ENCODE results near the gene DMXL1. TPM values are rescaled to one million over a fixed set of nuclear protein-coding genes. Genes with fewer than 3 reads are reported as not detected.

The DMXL1 gene
- total RNA-seq, 1 donor from 2014 or later, result 76.9 TPM

DNA sequence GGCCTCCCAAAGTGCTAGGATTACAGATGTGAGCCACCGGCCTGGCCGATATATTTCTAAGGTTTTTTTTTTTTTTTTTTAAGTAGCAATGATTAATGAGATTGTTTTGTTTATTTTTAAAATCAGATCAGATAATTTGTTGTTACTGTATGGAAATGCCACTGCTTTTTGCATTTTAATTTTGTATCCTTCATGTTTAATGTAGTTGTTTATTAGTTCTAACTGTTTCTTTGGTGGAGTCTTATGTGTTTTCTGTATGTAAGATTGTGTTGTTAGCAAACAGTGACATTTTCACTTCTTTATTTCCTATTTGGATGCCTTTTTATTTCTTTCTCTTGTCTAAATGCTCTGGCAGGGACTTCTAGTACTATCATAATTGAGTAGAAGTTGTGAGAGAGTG is 87.3 kb downstream of the DMXL1 start:
- intact Hi-C loops (cut with micrococcal nuclease), result no loop called here
- Mint-ChIP-seq H3K36me3 (ENCODE audit: low read depth) (peaks cover 73% of the 10 kb centered on the region), H3K9me3 (peaks cover 5% of the 10 kb centered on the region), H3K4me3 (no peak overlapping the region), H3K4me1 (peaks cover 9% of the 10 kb centered on the region), H3K27me3 (no peaks in the 10 kb centered on the region), H3K27ac (peak overlapping the region; percentile 18)
- ATAC-seq (ENCODE audit: low read depth) (no peak), DNase-seq (no peak)
- CTCF ChIA-PET, result interaction anchor here (0.6 to 0.8 kb wide), 2 partner anchors 154 to 170 kb away, joined by 3 read pairs; partner anchors contain the start of gene DTWD2
- POLR2A ChIA-PET, result interaction anchor here (0.6 kb wide), 1 partner anchor 68 kb away, joined by 3 read pairs; no protein-coding TSS in a partner anchor
- TF ChIP-seq, protein P1, sequence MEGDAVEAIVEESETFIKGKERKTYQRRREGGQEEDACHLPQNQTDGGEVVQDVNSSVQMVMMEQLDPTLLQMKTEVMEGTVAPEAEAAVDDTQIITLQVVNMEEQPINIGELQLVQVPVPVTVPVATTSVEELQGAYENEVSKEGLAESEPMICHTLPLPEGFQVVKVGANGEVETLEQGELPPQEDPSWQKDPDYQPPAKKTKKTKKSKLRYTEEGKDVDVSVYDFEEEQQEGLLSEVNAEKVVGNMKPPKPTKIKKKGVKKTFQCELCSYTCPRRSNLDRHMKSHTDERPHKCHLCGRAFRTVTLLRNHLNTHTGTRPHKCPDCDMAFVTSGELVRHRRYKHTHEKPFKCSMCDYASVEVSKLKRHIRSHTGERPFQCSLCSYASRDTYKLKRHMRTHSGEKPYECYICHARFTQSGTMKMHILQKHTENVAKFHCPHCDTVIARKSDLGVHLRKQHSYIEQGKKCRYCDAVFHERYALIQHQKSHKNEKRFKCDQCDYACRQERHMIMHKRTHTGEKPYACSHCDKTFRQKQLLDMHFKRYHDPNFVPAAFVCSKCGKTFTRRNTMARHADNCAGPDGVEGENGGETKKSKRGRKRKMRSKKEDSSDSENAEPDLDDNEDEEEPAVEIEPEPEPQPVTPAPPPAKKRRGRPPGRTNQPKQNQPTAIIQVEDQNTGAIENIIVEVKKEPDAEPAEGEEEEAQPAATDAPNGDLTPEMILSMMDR (IDR thresholded peaks at IDR 0.05), result no peak

DNA sequence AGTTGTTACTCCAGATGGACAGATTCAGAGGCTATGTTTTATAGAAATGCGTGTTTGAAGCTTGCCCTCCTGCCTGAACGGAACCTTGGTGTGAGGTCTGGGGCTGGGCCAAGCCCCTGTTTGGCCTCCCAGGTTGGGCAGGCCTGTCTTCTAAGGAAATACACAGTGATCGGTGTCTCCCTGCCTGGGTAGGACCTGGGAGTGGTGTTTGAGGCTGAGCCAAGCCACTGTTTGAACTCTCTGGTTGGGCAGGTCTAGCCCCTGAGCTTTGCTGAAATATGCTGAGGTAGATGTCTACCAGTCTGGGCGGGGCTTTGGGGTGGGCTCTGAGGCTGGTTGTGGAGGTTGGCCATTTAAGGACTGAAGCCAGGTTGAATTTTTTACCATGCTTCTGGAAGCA is 90.5 kb downstream of the DMXL1 start:
- POLR2A ChIA-PET, result no interaction called here
- no peaks in the 10 kb centered on the region for H3K27me3 Mint-ChIP-seq
- no peak overlapping the region for H3K4me3 Mint-ChIP-seq
- DNase-seq, result no peak
- ATAC-seq (ENCODE audit: low read depth), result no peak
- H3K9me3 Mint-ChIP-seq, result peaks cover 5% of the 10 kb centered on the region
- H3K27ac Mint-ChIP-seq, result no peak overlapping the region
- intact Hi-C loops (cut with micrococcal nuclease), result no loop called here
- peaks cover 9% of the 10 kb centered on the region for H3K4me1 Mint-ChIP-seq
- TF ChIP-seq, protein P1 (IDR thresholded peaks at IDR 0.05), result no peak
- CTCF ChIA-PET, result no interaction called here
- H3K36me3 Mint-ChIP-seq (ENCODE audit: low read depth), result peaks cover 61% of the 10 kb centered on the region

DNA sequence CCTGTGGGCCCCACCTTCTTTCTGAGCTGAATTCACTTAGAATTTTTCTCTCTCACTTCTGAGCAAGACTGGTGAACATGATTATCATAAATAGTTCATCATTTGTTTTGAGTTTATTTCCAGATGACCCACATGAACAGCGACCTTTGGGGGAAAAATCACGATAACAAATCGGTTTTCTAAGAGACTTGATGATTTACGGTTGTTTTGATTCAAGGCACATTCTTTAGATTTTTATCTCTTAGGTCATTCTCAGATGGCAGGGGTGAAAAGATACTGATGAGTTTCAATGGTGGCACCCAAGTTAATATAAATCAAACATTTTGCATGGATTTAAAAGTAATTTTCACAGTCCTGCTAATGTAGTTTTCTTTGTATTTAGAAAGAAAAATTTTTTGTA is 95.1 kb downstream of the DMXL1 start:
- Mint-ChIP-seq H3K27me3 (no peaks in the 10 kb centered on the region), H3K36me3 (ENCODE audit: low read depth) (peaks cover 52% of the 10 kb centered on the region), H3K27ac (no peak overlapping the region), H3K4me1 (peaks cover 2% of the 10 kb centered on the region), H3K4me3 (no peak overlapping the region), H3K9me3 (no peaks in the 10 kb centered on the region)
- ChIA-PET CTCF (no interaction called here), POLR2A (no interaction called here)
- TF ChIP-seq, protein P1 (IDR thresholded peaks at IDR 0.05), result no peak
- DNase-seq, result no peak
- intact Hi-C loops (cut with micrococcal nuclease), result no loop called here
- no peak for ATAC-seq (ENCODE audit: low read depth)

DNA sequence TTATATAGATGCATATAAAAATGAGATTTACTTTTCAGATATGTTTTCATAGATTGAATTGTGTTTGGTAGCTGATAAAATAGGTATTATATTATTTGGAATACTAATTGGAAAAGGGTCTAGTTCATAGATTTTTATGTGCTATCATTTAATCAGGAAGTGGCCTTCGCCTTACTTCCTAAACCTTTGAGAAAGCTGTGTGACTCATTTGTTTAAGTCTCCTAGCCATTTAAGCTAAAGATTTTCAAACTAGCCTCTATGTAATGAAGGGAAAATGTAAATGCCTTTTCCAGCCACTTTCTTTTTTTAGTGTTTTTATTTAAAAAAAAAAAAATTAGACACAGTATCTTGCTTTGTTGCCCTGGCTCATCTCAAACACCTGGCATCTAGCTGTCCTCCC is 97.5 kb downstream of the DMXL1 start:
- CTCF ChIA-PET, result no interaction called here
- intact Hi-C loops (cut with micrococcal nuclease), result no loop called here
- DNase-seq, result no peak
- ATAC-seq (ENCODE audit: low read depth), result no peak
- no peaks in the 10 kb centered on the region for H3K27me3 Mint-ChIP-seq
- no peak overlapping the region for H3K27ac Mint-ChIP-seq
- H3K4me1 Mint-ChIP-seq, result peaks cover 2% of the 10 kb centered on the region
- POLR2A ChIA-PET, result no interaction called here
- H3K36me3 Mint-ChIP-seq (ENCODE audit: low read depth), result peaks cover 60% of the 10 kb centered on the region
- H3K9me3 Mint-ChIP-seq, result no peaks in the 10 kb centered on the region
- H3K4me3 Mint-ChIP-seq, result no peak overlapping the region
- TF ChIP-seq, protein P1 (IDR thresholded peaks at IDR 0.05), result no peak

DNA sequence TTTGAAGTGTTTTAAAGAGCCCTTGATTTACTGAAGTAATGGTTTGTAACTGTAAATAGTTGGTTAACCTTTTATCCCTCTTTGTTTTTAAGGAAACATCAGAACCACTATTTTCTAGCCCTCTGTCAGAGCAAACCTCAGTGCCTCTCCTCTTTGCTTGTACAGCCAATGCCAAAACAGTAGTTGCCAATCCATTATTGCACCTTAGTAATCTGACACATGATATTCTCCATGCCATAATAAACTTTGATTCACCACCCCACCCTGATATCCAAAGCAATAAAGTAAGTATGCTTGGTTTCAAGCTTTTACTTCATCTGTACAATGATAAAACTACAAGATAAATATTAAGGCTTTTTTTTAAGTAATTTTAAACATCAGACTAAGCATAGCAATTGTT is 100.8 kb downstream of the DMXL1 start:
- ATAC-seq (ENCODE audit: low read depth), result no peak
- no peak overlapping the region for H3K27ac Mint-ChIP-seq
- H3K4me3 Mint-ChIP-seq, result no peak overlapping the region
- ChIA-PET POLR2A (no interaction called here), CTCF (interaction anchor here (0.5 to 0.6 kb wide), 2 partner anchors 150 to 151 kb away, joined by 3 read pairs; no protein-coding TSS in a partner anchor)
- peaks cover 59% of the 10 kb centered on the region for H3K36me3 Mint-ChIP-seq (ENCODE audit: low read depth)
- H3K9me3 Mint-ChIP-seq, result no peaks in the 10 kb centered on the region
- no peak for DNase-seq
- H3K27me3 Mint-ChIP-seq, result no peaks in the 10 kb centered on the region
- H3K4me1 Mint-ChIP-seq, result peaks cover 23% of the 10 kb centered on the region
- intact Hi-C loops (cut with micrococcal nuclease), result no loop called here
- TF ChIP-seq, protein P1 (IDR thresholded peaks at IDR 0.05), result no peak

All from activated B cell treated with CpG ODN at 0.5 μM for 24 hours (primary cell).